GM18867 (cell line): ENCODE data around the gene SRSF3.
"Not testable (repeated sequence)": the region's sequence is repeated elsewhere in the genome, so short reads cannot be mapped to it uniquely, and the experiment has no call there.

Source experiments
- ATAC-seq: cut with Tn5 transposase; IDR thresholded peaks from one replicate; pipeline ENCODE4 v1.9.1; 2021; ENCODE audit warnings: mild to moderate bottlenecking, moderate library complexity; ENCODE audit not compliant: unreplicated experiment

SRSF3 gene

DNA sequence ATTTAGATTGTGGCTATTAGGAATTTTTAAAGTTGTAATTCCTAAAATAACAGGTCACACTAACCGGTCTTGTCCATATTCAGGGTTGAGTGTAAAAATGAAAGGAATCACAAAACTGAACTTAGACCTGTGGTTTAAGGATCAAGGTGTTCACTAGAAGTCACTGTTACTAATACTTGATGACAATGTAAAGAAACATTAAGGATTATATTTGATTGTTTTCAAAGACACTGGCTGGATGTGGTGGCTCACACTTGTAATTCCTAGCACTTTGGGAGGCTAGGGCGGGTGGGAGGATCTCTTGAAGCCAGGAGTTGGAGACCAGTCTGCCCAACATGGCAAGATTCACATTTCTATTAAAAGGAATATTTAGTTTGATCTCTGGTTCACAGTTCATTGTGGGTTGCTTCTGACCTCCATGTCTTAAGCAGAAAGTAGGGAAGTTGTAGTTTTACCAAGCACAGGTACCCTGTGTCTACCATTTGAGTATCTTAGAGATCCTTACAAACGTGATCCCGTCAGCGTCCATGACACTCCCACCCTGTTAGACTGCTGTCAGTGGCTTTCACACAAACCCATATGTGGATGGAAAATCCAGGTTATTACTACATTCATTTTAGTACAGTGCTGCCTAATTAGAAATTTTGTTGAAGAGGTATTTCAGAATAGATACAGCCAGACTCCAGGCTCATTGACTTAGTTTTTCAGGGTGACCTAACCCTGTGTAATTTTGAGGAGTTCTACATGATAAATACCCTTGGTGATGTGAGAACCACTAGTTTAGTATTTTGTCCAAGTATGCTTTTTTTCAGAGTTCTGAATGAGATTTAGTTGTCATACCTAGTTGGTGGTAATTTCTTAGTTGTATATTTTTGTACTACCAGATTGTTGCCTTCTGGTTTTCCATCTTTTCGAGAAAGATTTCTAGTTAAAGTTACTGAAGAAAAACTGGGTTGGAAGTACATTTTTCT is 10.2 kb downstream of the SRSF3 start:
- ATAC-seq = no peak

DNA sequence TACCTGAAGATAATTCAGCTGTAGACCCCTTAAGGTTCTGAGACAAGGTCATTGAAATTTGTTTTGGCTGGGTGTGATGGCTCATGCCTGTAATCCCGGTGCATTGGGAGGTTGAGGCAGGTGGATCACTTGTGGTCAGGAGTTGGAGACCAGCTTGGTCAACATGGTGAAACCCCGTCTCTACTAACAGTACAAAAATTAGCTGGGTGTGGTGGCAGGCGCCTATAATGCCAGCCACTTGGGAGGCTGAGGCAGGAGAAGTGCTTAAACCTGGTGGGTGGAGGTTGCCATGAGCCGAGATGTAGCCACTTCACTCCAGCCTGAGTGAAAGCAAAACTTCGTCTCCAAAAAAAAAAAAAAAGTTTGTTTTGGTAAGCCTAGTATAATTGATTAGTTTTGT is 11.0 kb downstream of the SRSF3 start:
- no peak for ATAC-seq

GRCh38 chr6:36605560-36606391 is 11.6 kb downstream of the SRSF3 start:
- no peak for ATAC-seq

DNA sequence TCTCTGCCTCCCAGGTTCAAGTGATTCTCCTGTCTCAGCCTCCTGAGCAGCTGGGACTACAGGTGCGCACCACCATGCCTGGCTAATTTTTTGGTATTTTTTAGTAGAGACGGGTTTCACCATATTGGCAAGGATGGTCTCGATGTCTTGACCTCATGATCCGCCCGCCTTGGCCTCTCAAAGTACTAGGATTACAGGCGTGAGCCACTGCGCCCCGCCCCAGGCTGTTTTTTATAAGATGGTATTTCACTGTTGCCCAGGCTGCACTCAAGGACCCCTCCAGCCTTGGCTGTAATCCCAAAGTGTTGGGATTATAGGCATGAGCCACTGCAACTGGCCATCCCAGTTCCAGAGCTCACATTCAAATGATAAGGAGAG is 13.1 kb downstream of the SRSF3 start:
- ATAC-seq = not testable (repeated sequence)

- no peak for ATAC-seq
Observed at GRCh38 chr6:36607683-36608386, 13.7 kb downstream of the SRSF3 start.

DNA sequence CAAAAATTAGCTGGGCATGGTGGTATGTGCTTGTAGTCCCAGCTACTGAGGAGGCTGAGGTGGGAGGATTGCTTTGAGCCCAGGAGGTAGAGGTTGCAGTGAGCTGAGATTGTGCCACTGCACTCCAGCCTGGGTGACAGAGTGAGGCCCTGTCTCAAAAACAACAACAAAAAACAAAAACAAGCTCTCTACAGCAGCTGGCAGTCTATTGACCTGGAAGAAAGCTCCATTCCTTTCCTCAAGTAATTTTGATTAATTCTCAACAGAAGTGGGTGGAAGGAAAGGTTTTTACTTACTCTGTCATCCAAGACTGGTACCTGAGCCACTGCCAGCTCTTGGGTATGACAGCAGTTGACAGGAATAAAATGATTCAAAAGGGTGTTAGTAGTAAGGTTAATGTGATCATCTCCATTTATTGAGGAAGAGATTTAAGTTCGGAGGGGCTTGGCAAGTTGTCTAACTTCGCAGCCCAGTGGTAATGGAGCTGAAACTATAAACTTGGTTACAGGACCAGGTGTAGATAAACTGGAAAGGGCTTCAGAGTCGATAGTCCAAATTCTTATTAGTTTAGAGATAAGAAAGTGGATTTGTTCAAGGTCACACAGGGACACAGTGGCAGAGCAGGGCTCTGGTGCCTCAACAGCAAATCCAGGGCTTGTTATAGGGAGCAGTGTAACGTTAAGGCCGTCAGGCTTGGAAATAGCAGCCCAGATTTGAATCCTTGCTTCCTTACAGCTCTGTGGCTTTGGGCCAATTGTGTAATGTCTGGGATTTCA is 14.8 kb downstream of the SRSF3 start:
- ATAC-seq = no peak

- no peak for ATAC-seq
Observed at GRCh38 chr6:36609582-36609981, 15.4 kb downstream of the SRSF3 start.

DNA sequence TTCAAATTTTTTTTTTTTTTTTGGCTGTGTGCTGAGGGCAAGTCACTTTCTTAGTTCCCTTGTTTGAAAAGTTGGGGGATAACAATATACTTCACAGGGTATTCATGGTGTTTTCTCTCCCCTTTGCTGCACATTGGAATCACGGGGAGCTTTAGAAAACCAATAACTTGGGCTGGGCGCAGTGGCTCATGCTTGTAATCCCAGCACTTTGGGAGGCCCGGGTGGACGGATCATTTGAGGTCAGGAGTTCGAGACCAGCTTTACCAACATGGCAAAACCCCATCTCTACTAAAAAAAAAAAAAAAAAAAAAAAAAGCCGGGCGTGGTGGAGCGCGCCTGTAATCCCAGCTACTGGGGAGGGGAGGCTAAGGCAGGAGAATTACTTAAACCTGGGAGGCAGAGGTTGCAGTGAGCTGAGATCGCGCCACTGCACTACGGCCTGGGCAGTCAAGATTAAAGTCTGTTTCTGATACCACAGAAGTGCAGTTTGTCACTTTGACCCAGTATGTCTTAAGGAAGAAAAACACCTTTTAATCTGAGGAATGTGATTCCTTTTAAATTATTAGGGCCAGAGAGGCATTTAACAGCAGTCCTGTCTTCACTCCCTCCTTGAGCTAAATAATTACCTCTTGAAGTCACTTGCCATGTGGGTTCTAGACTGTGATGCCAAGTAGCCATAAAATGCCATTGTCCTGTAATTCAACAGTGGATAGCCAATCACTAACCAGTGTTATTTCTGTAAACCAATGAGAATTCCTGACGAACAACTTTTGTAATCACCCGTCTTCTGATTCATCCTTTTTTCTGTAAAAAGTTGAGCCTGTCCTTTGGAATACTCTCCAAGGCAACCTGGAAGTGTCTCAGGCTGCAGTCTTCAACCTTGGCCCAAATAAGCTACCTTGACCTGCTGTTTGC is 16.1 kb downstream of the SRSF3 start:
- ATAC-seq = no peak

- ATAC-seq = no peak
Observed at GRCh38 chr6:36610956-36611336, 16.8 kb downstream of the SRSF3 start.

DNA sequence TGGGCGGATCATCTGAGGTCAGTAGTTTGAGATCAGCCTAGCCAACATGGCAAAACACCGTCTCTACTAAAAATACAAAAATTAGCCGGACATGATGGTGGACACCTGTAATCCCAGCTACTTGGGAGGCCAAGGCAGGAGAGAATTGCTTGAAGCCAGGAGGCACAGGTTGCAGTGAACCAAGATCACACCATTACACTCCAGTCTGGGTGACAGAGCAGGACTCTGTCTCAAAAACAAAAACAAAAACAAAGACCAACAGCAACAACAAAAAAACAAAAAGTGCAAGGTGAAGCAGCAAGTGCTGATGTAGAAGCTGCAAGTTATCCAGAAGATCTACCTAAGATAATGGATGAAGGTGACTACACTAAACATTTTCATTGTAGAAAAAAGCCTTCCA is 17.5 kb downstream of the SRSF3 start:
- not testable (repeated sequence) for ATAC-seq

- ATAC-seq = no peak
Observed at GRCh38 chr6:36612101-36612625, 18.0 kb downstream of the SRSF3 start.

DNA sequence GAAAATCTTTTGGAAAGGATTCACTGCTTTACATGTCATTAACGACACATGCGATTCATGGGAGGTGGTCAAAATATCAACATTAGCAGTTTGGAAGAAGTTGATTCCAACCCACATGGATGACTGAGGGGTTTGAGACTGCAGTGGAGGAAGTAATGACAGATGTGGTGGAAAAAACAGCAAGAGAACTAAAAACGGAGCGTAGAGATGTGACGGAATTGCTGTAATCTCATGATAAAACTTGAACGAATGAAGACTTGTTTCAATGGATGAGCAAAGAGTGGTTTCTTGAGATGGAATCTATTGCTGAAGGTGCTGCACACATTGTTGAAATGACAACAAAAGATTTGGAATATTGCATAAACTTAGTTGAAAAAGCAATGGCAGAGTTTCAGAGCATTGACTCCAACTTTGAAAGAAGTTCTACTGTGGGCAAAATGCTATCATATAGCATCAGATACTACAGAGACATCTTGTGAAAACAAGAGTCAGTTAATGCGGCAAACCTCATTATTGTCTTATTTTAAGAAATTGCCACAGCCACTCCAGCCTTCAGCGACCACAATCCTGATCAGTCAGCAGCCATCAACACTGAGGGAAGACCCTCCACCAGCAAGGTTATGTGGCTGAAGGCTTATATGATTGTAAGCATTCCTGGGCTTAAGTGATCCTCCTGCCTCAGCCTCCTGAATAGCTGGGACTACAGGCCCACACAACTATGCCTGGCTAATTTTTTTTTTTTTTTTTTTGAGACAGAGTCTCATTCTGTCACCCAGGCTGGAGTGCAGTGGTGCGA is 19.2 kb downstream of the SRSF3 start:
- ATAC-seq = no peak

- no peak for ATAC-seq
Observed at GRCh38 chr6:36615018-36615761, 21.0 kb downstream of the SRSF3 start.

DNA sequence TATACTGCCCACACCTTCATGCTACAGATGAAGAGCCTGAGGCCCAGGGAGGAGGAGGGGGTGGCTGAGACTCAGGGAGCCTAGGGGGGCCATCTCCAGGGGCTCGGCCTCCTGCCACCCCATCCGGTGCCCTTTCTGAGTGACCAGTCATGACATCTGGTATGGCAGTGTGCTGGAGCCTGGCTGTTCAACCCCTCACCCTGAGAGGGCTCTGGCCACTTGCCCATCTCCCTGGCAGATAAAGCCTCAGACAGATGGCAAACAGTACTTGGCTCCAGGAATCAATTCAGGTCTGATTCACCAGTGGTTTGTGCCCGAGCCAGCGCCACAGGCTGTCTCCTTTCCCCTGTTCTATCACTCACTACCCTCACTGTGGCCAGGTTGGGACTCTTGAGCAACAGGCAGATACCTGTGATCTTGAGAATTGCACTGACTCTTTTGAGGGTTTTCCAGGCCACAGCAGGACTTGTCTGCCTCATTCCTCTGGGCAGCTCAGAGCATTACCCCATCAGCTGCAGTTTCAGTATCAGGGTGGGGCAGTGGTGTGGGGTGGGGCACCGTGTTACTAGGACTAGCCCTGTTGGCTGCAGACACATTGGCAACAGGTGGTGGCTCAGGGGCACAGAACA is 22.8 kb downstream of the SRSF3 start:
- no peak for ATAC-seq

DNA sequence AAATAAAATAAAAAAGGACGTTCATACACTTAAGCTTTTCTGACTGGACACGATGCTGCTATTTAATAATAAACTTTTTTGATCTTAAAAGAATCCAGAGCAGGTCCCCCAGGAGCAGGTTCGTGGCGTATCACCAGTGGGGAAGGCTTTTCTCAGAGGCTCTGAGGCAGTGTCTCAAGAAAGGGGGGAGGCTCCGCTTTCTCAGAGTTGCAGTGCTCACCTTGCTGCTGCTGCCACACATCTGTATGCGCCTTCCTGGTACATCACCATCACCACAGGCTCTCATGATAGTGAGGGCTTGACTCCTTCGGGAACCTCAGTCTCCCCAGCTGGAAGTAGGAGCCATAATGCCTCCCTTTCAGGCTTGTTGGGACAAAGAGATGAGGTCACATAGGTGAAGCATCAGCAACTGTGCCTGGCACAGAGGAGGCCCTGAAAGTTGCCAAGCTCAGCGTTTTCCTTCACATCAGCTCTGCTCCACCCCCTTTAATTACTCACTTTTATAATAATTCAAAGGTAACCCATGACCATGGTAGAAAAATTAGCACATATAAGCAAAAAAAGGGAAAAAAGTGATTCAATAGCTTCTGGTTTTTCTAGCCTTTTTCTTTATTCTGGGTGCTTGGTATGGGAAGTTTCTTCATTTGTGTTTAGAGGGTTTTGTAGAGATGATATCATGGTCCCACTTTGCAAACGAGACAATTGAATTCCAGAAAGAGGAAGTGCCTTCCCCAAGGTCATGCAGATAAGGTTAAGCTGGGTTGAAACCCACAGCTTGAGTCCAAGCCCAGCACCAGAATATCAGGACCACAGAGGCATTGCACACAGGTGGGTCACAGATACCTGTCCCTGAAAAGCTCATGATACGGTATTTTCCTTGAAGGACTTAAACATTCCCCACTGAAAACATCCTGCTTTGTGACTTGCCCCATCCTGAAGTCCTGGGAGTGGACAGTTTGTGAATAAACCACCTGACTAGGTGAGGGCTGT is 24.5 kb downstream of the SRSF3 start:
- no peak for ATAC-seq

- no peak for ATAC-seq
Observed at GRCh38 chr6:36621371-36621855, 27.3 kb downstream of the SRSF3 start.
